Measurements from ENCODE around the gene FBXO30.

FBXO30 gene

DNA sequence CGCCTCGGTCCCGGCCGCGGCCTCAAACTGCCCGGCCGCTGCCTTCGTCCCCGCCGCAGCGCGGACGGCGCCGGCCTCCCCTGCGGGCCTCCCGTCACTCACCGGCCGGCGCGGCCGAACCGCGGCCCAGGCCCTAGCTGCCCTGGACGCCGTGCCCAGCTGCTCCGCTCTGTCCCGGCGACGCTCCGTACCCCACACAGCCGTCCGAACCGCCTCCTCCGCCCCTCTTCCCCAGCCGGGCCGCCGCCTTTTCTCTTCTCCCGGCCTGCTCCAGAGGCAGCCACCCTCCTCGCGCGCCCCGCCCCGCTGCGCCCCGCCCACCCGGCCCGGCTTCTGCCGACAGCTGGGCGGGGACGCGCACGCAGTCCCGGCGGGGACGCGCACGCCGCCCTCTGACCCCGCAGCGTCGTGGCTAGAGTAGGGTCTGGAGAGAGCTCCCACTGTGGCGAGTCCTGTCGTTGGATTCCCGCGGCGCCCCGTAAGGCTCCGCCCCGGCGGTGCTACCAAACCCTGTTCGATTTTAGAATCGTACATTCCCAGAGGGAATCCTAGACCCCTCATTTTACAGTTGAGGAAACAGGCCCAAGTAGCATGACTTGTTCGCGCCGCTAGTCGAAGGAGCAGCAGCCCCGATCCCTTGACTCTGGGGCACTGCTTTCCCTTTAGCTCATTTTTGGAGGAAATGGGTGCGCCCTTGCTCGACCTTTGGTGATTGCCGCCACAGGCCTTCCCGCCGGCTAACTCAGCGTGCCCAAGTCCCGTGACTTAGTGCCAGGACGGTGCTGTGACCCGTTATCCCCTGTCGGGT is at the start of gene FBXO30:
FBXO30 (minus strand) TSS at position 295 of the 808 bp plus-strand sequence. CDS start 8,390 bp downstream, outside the sequence.
- Mint-ChIP-seq H3K4me3 (peak within 1 kb of the TSS; percentile 92), H3K36me3 (peaks cover 10% of the 10 kb centered on the region), H3K9me3 (no peaks in the 10 kb centered on the region), H3K27me3 (no peaks in the 10 kb centered on the region), H3K4me1 (peaks cover 28% of the 10 kb centered on the region), H3K27ac (peak within 1 kb of the TSS; percentile 94)
- CTCF ChIA-PET: interaction anchor here (1.6 to 2.2 kb wide), 2 partner anchors 76 to 79 kb away, joined by 6 to 13 read pairs; partner anchors contain the start of gene EPM2A
- DNase-seq: peak; percentile 88

GRCh38 chr6:145863988-145864616 is 49.5 kb upstream of the FBXO30 start:
- no peak overlapping the region for H3K27ac Mint-ChIP-seq
- H3K9me3 Mint-ChIP-seq: peaks cover 9% of the 10 kb centered on the region
- H3K27me3 Mint-ChIP-seq: no peaks in the 10 kb centered on the region
- H3K4me1 Mint-ChIP-seq: peaks cover 34% of the 10 kb centered on the region
- CTCF ChIA-PET: interaction anchor here (1.4 kb wide), 1 partner anchor 25 kb away, joined by 3 read pairs; no protein-coding TSS in a partner anchor
- H3K4me3 Mint-ChIP-seq: no peak overlapping the region
- H3K36me3 Mint-ChIP-seq: peaks cover 9% of the 10 kb centered on the region
- DNase-seq: no peak

DNA sequence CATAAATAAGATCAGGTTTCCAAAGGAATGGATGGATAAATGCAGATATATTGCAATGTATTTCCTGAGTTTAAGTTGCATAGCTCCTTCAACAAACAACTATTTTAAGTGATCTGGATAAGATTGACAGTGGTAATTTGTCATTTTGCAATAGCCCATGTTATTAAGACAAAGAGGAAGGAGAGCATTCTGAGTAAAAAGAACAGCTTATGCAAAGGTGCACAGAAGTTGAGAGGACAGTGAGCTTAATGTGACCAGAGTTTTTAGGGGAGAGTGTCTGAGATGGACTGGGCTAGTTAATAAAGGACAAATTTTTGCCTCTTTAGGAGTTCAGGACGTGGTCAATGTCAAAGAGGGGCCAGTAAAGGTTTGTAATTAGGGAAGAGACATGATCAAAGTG is 48.8 kb upstream of the FBXO30 start:
- H3K4me1 Mint-ChIP-seq: peaks cover 34% of the 10 kb centered on the region
- no peak for DNase-seq
- H3K27me3 Mint-ChIP-seq: no peaks in the 10 kb centered on the region
- H3K4me3 Mint-ChIP-seq: no peak overlapping the region
- peaks cover 9% of the 10 kb centered on the region for H3K36me3 Mint-ChIP-seq
- CTCF ChIA-PET: interaction anchor here (1.4 kb wide), 1 partner anchor 24 kb away, joined by 3 read pairs; no protein-coding TSS in a partner anchor
- peaks cover 9% of the 10 kb centered on the region for H3K9me3 Mint-ChIP-seq
- no peak overlapping the region for H3K27ac Mint-ChIP-seq

DNA sequence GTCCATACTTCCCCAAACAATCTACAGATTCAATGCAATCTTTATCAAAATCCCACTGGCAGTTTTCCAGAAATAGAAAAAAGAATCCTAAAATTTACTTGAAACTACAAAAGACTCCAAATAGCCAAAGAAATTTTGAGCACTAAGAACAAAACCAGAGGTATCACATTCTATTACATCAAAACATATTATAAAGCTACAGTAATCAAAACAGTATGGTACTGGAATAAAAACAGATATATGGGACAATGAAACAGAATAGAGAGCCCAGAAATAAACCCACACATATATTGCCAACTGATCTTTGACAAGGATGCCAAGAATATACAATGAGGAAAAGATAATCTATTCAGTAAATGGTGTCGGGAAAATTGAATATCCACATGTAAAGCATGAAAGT is 46.0 kb upstream of the FBXO30 start:
- peaks cover 11% of the 10 kb centered on the region for H3K9me3 Mint-ChIP-seq
- no peak overlapping the region for H3K4me3 Mint-ChIP-seq
- H3K36me3 Mint-ChIP-seq: peaks cover 9% of the 10 kb centered on the region
- no peak overlapping the region for H3K27ac Mint-ChIP-seq
- H3K27me3 Mint-ChIP-seq: no peaks in the 10 kb centered on the region
- no peak for DNase-seq
- CTCF ChIA-PET: no interaction called here
- H3K4me1 Mint-ChIP-seq: peaks cover 10% of the 10 kb centered on the region

GRCh38 chr6:145850671-145851070 is 36.1 kb upstream of the FBXO30 start:
- Mint-ChIP-seq H3K27me3 (no peaks in the 10 kb centered on the region), H3K4me3 (no peak overlapping the region), H3K36me3 (no peaks in the 10 kb centered on the region), H3K4me1 (no peaks in the 10 kb centered on the region), H3K9me3 (peaks cover under 1% of the 10 kb centered on the region), H3K27ac (no peak overlapping the region)
- no peak for DNase-seq
- CTCF ChIA-PET: no interaction called here

DNA sequence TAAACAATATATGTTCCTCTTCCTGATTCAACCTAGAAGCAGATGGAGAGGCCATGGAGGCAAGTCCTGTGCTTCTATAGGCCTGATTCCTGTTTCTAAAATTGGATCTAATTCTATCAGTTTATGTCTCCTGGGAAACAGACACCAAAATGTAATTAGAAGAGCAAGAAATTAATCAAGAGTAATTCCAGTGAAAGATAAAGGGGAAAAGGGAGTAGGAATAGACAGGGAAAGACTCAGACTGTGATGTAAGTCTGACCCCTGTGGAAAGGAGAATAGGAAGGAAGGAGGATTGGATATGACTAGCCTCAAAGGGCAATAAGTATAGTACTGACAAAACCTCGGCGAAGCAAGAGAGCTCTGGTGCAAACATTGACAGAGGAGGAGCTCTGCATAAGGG is 33.9 kb upstream of the FBXO30 start:
- H3K27me3 Mint-ChIP-seq: no peaks in the 10 kb centered on the region
- no peak overlapping the region for H3K27ac Mint-ChIP-seq
- DNase-seq: no peak
- no peak overlapping the region for H3K4me3 Mint-ChIP-seq
- H3K9me3 Mint-ChIP-seq: no peaks in the 10 kb centered on the region
- CTCF ChIA-PET: no interaction called here
- H3K4me1 Mint-ChIP-seq: no peaks in the 10 kb centered on the region
- H3K36me3 Mint-ChIP-seq: no peaks in the 10 kb centered on the region

- CTCF ChIA-PET: interaction anchor here (1.0 kb wide), 1 partner anchor 8 kb away, joined by 3 read pairs; no protein-coding TSS in a partner anchor
- H3K4me1 Mint-ChIP-seq: no peaks in the 10 kb centered on the region
- no peak overlapping the region for H3K27ac Mint-ChIP-seq
- DNase-seq: no peak
- no peaks in the 10 kb centered on the region for H3K36me3 Mint-ChIP-seq
- no peaks in the 10 kb centered on the region for H3K27me3 Mint-ChIP-seq
- no peak overlapping the region for H3K4me3 Mint-ChIP-seq
- no peaks in the 10 kb centered on the region for H3K9me3 Mint-ChIP-seq
Measured at GRCh38 chr6:145845557-145845956, 31.0 kb upstream of the FBXO30 start.

DNA sequence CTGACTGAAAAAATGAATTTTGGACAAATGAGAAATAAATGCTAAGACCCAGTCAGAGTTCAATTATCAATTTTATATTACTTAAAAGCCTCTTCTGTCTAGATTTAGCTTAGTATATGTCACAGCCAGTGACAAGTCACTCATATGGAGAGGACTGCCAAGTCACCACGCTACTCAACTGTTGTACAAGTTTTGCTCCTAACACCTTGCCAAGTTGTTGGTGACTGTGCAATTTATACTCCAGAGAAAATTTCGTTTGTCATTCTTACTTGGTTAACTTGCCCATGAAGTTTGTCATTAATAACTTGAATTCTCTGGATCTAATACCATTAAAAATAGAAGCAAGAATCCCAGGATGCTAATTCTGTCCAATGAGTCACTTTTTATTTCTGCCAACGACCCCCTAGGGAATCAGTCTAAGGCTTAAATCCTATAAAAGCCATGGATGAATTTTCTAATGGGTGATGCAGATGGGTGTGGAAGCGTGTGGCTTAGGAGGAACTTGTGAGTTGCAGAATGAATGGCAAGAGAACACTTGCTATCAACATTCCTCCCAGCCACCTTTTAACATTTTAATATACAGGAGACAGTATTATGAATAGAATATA is 30.4 kb upstream of the FBXO30 start:
- no peaks in the 10 kb centered on the region for H3K36me3 Mint-ChIP-seq
- DNase-seq: no peak
- CTCF ChIA-PET: no interaction called here
- no peaks in the 10 kb centered on the region for H3K4me1 Mint-ChIP-seq
- no peak overlapping the region for H3K27ac Mint-ChIP-seq
- H3K9me3 Mint-ChIP-seq: no peaks in the 10 kb centered on the region
- no peaks in the 10 kb centered on the region for H3K27me3 Mint-ChIP-seq
- no peak overlapping the region for H3K4me3 Mint-ChIP-seq

GRCh38 chr6:145842693-145843546 is 28.3 kb upstream of the FBXO30 start:
- DNase-seq: no peak
- CTCF ChIA-PET: interaction anchor here (0.7 kb wide), 1 partner anchor 139 kb away, joined by 3 read pairs; no protein-coding TSS in a partner anchor
- Mint-ChIP-seq H3K27ac (no peak overlapping the region), H3K9me3 (no peaks in the 10 kb centered on the region), H3K36me3 (no peaks in the 10 kb centered on the region), H3K4me3 (no peak overlapping the region), H3K27me3 (no peaks in the 10 kb centered on the region), H3K4me1 (no peaks in the 10 kb centered on the region)

- Mint-ChIP-seq H3K9me3 (no peaks in the 10 kb centered on the region), H3K27ac (no peak overlapping the region), H3K36me3 (no peaks in the 10 kb centered on the region), H3K4me1 (no peaks in the 10 kb centered on the region), H3K4me3 (no peak overlapping the region), H3K27me3 (no peaks in the 10 kb centered on the region)
- CTCF ChIA-PET: no interaction called here
- DNase-seq: no peak
Measured at GRCh38 chr6:145841668-145842067, 27.1 kb upstream of the FBXO30 start.

GRCh38 chr6:145839653-145840052 is 25.1 kb upstream of the FBXO30 start:
- Mint-ChIP-seq H3K27ac (no peak overlapping the region), H3K36me3 (no peaks in the 10 kb centered on the region), H3K27me3 (no peaks in the 10 kb centered on the region), H3K4me1 (peaks cover 4% of the 10 kb centered on the region), H3K4me3 (no peak overlapping the region), H3K9me3 (no peaks in the 10 kb centered on the region)
- no peak for DNase-seq
- CTCF ChIA-PET: interaction anchor here (1.1 kb wide), 1 partner anchor 24 kb away, joined by 3 read pairs; no protein-coding TSS in a partner anchor

DNA sequence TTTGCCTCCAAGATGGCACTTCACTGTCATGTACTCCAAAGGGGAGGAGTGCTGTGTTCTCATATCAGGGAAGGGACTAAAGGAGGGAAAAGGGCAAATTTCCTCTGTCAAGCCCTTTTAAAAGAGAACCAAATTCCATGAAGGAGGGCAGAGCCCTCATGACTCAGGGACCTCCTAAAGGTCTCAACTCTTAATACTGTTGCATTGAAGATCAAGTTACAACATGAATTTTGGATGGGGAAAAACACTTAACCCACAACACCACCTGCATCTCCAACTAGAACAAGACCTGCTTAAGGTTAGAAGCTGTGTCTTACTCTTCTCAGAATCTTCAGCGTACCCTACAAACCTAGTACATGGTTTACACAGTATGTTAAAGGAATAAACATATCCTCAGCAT is 23.7 kb upstream of the FBXO30 start:
- CTCF ChIA-PET: no interaction called here
- no peak for DNase-seq
- Mint-ChIP-seq H3K9me3 (no peaks in the 10 kb centered on the region), H3K36me3 (no peaks in the 10 kb centered on the region), H3K27ac (no peak overlapping the region), H3K4me3 (no peak overlapping the region), H3K4me1 (peaks cover 4% of the 10 kb centered on the region), H3K27me3 (no peaks in the 10 kb centered on the region)

DNA sequence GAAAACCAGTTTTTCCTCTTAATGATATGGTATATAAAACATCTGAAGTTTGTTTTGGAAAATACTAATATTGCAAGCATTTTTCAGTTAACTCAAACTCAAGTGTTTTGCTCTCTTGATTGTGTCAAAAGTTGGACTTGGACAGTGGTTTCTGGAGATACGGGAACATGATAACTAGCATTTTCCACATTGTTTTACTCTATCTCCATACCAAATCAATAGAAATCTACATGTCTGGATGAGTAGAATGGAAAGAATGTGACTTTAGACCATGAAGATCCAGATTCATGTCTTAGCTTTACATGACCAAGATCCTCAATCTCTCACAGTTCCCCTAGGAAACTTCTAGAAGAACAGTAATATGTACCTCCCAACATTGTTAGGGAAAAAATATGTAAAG is 22.2 kb upstream of the FBXO30 start:
- H3K27me3 Mint-ChIP-seq: no peaks in the 10 kb centered on the region
- H3K27ac Mint-ChIP-seq: no peak overlapping the region
- H3K4me1 Mint-ChIP-seq: peaks cover 4% of the 10 kb centered on the region
- CTCF ChIA-PET: interaction anchor here (1.0 kb wide), 1 partner anchor 9 kb away, joined by 3 read pairs; no protein-coding TSS in a partner anchor
- no peak overlapping the region for H3K4me3 Mint-ChIP-seq
- no peak for DNase-seq
- H3K36me3 Mint-ChIP-seq: no peaks in the 10 kb centered on the region
- H3K9me3 Mint-ChIP-seq: no peaks in the 10 kb centered on the region

DNA sequence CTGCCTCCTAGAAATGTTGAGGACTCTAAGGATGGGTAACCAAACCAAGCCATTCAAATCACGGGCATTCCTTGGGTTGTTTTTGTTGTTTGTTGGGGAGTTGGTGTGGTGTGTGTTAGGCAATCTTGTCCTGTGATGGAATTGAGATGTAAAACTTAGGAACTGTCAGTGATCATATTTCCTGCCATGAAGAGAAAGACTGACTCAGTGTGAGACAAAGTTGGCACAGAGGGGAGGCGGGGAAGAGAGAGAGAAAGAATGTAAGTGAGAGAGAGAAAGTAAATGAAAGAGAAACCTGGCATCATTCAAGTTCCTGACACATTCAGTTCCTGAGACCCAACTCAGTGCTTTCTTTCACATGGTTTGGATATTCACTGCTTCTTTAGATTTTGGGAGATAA is 21.6 kb upstream of the FBXO30 start:
- Mint-ChIP-seq H3K9me3 (no peaks in the 10 kb centered on the region), H3K4me1 (peaks cover 4% of the 10 kb centered on the region), H3K27ac (no peak overlapping the region), H3K27me3 (no peaks in the 10 kb centered on the region), H3K36me3 (no peaks in the 10 kb centered on the region), H3K4me3 (no peak overlapping the region)
- no peak for DNase-seq
- CTCF ChIA-PET: no interaction called here
